KMS-11 (cell line): ENCODE results near the gene KCNC1.

Experiments
- H2AFZ ChIP-seq: fragments of 200-600 bp; sonication (generic); 2 replicates; pipeline ENCODE4 v1.6.1; 2016; ENCODE audit warnings: antibody characterized with exemption, mixed run types, low read depth
- H3K27ac ChIP-seq: fragments of 200-600 bp; sonication (generic); 2 replicates; pipeline ENCODE4 v1.6.1; 2016; ENCODE audit warnings: mild to moderate bottlenecking, mixed run types
- H3K27me3 ChIP-seq: fragments of 200-600 bp; sonication (generic); 2 replicates; pipeline ENCODE4 v1.6.1; 2017; ENCODE audit warnings: mild to moderate bottlenecking, low read depth, mixed run types, moderate library complexity; ENCODE audit not compliant: insufficient read depth
- H3K36me3 ChIP-seq: fragments of 200-600 bp; sonication (generic); 2 replicates; pipeline ENCODE4 v1.6.1; 2017; ENCODE audit warnings: mild to moderate bottlenecking, mixed run types; ENCODE audit not compliant: insufficient read depth
- H3K4me1 ChIP-seq: fragments of 200-600 bp; sonication (generic); 2 replicates; pipeline ENCODE4 v1.6.1; 2016; ENCODE audit warnings: mild to moderate bottlenecking, low read depth, mixed run types; ENCODE audit not compliant: poor library complexity, severe bottlenecking
- H3K4me2 ChIP-seq: fragments of 200-600 bp; sonication (generic); 2 replicates; pipeline ENCODE4 v1.7.0; 2016; ENCODE audit warnings: mild to moderate bottlenecking, mixed run types
- H3K4me3 ChIP-seq: fragments of 200-600 bp; sonication (generic); IDR thresholded peaks from 2 replicates; pipeline ENCODE4 v1.6.1; 2017; ENCODE audit warnings: low read depth, low read length, mixed read lengths; ENCODE audit not compliant: insufficient read depth
- H3K79me2 ChIP-seq: fragments of 200-600 bp; sonication (generic); 2 replicates; pipeline ENCODE4 v1.6.1; 2016; ENCODE audit warnings: low read depth, mixed run types; ENCODE audit not compliant: insufficient read depth
- H3K9ac ChIP-seq: fragments of 200-600 bp; sonication (generic); 2 replicates; pipeline ENCODE4 v1.6.1; 2016; ENCODE audit warnings: mild to moderate bottlenecking, mixed run types
- H4K20me1 ChIP-seq: fragments of 200-600 bp; sonication (generic); 2 replicates; pipeline ENCODE4 v1.6.1; 2016; ENCODE audit warnings: mild to moderate bottlenecking, mixed run types; ENCODE audit not compliant: insufficient read depth
- TF ChIP-seq, protein P1 (sequence below): fragments of 200-600 bp; sonication (generic); conservative IDR thresholded peaks from 2 replicates; pipeline ENCODE4 v1.6.1; 2017; ENCODE audit warnings: low read depth, mild to moderate bottlenecking, antibody characterized with exemption, low read length, moderate library complexity, mixed read lengths

KCNC1 gene

DNA sequence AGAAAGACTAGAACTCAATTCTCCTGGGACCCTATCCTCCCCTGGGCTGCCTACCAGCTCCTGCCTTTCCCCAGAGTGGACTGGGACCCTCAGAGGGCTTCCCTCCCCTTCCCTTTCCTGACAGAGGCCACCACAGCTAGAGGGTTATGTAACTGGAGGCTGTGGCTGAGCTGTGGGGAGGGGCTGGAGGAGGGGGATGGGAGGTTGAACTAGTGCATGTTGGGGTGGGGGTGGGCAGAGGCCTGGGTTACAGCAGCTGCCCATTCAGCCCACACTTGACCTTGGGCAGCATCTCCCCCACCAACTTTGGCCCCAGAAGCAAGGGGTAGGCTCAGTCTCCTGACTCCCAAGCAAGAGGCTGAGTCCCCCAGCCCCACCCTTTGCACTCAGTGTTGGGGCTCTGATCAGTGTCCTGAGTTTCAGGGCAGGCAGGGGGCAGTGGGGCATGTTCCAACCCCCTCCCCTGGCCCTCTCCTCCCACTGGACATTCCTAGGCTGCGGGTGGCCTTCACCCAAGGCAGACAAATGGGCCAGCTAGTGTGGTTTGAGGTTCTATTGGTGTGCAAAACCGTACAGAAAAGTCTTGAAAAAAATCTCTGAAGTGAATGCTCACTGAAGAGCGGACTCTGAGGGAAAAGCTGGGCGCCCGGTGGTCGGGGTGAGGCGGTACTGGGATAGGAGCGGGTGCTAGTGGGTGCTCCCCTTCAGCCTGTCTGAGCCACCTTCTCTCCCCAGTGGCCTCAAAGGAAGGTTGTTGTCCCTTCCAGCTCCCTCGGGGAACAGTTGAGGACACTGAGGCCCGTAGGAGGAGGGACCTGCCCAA lies 3.8 kb downstream of the KCNC1 start:
- TF ChIP-seq, protein P1, sequence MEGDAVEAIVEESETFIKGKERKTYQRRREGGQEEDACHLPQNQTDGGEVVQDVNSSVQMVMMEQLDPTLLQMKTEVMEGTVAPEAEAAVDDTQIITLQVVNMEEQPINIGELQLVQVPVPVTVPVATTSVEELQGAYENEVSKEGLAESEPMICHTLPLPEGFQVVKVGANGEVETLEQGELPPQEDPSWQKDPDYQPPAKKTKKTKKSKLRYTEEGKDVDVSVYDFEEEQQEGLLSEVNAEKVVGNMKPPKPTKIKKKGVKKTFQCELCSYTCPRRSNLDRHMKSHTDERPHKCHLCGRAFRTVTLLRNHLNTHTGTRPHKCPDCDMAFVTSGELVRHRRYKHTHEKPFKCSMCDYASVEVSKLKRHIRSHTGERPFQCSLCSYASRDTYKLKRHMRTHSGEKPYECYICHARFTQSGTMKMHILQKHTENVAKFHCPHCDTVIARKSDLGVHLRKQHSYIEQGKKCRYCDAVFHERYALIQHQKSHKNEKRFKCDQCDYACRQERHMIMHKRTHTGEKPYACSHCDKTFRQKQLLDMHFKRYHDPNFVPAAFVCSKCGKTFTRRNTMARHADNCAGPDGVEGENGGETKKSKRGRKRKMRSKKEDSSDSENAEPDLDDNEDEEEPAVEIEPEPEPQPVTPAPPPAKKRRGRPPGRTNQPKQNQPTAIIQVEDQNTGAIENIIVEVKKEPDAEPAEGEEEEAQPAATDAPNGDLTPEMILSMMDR: no peak
- Histone ChIP-seq H3K79me2 (no peaks in the 10 kb centered on the region), H2AFZ (no peak overlapping the region), H3K4me2 (no peak overlapping the region), H3K9ac (no peak overlapping the region), H3K4me3 (no peak overlapping the region), H3K4me1 (no peaks in the 10 kb centered on the region), H4K20me1 (no peaks in the 10 kb centered on the region), H3K36me3 (no peaks in the 10 kb centered on the region), H3K27me3 (no peaks in the 10 kb centered on the region; the same call in 1 of the 2 replicates), H3K27ac (no peak overlapping the region)

DNA sequence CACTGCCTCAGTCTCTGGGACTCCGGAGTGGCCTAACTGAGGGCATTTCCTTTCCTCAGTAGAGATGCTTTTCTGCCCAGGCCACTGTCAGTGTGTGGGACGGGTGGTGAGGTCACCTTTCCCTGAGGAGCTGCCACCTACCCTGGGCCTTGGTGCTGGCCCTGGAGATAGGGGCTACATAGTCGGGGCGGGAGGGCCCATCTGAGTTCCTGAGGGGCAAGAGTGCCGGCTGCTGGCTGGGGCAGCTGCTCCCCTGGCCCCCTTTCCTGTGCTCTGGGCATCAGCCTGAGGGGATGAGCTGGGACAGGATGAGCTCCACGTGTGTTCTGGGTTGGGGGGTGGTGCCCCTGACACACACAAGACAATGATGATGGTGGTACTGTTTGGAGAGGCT lies 5.4 kb downstream of the KCNC1 start:
- no peak overlapping the region for H3K27ac ChIP-seq
- H3K79me2 ChIP-seq: no peaks in the 10 kb centered on the region
- H4K20me1 ChIP-seq: no peaks in the 10 kb centered on the region
- TF ChIP-seq, protein P1: no peak
- H3K4me1 ChIP-seq: no peaks in the 10 kb centered on the region
- no peak overlapping the region for H3K9ac ChIP-seq
- no peaks in the 10 kb centered on the region for H3K36me3 ChIP-seq
- H3K27me3 ChIP-seq: no peaks in the 10 kb centered on the region; the same call in 1 of the 2 replicates
- no peak overlapping the region for H3K4me3 ChIP-seq
- H2AFZ ChIP-seq: no peak overlapping the region
- no peak overlapping the region for H3K4me2 ChIP-seq

DNA sequence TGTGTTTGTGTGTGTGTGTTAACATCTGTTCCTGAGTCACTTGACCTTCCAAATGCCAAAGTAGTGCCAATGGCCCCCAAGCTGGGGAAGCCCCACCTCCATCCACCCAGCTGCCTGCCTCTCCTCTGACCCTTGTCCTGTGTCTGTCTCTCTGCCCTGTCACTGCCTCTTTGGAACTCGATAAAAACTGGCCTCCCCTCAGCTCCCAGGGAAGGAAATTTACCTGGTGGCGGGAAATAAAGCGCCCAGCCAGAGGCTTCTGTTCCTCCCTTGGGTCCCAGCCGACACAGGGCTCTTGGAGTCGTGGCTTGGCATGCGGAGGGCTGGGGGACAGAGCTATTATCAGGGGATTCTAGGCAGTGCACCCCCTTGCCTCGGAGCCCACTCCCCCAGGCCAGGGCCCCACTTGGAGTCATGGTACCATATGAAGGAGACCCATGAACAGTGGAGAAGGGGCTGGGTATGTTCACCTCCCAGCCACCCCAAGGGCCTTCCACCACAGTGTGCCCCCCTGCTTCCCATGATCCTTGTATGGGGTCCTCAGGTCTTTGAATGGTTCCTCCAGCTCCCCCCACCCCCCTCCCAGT lies 6.2 kb downstream of the KCNC1 start:
- no peaks in the 10 kb centered on the region for H3K36me3 ChIP-seq
- no peak overlapping the region for H2AFZ ChIP-seq
- H3K4me2 ChIP-seq: no peak overlapping the region
- H3K9ac ChIP-seq: no peak overlapping the region
- H3K27me3 ChIP-seq: peaks cover 2% of the 10 kb centered on the region; the same call in 1 of the 2 replicates
- TF ChIP-seq, protein P1: no peak
- no peak overlapping the region for H3K27ac ChIP-seq
- no peaks in the 10 kb centered on the region for H3K79me2 ChIP-seq
- no peaks in the 10 kb centered on the region for H3K4me1 ChIP-seq
- no peaks in the 10 kb centered on the region for H4K20me1 ChIP-seq
- no peak overlapping the region for H3K4me3 ChIP-seq

DNA sequence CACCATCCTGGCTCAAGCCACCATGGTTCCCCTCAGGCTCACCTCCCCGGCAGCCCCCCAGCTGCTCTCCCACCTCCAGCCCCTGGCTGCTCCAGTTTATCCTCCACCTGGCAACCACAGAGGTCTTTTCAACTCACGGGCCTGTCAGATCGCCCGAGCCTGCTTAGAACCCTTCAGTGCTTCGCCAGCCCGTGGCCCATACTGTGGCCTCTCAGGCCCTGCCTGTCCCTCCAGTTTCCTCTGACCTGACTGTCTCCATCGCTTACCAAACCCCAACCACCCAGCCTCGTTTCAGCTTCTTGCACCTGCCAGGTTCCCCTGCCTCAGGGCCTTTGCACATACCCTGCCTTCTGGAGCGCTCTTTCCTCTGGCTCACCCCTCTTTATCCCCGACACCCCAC lies 6.9 kb downstream of the KCNC1 start:
- Histone ChIP-seq H3K9ac (no peak overlapping the region), H4K20me1 (no peaks in the 10 kb centered on the region), H3K36me3 (no peaks in the 10 kb centered on the region), H2AFZ (no peak overlapping the region), H3K4me1 (no peaks in the 10 kb centered on the region), H3K27me3 (peaks cover 6% of the 10 kb centered on the region; the same call in 1 of the 2 replicates), H3K27ac (no peak overlapping the region), H3K4me2 (no peak overlapping the region), H3K4me3 (no peak overlapping the region), H3K79me2 (no peaks in the 10 kb centered on the region)
- TF ChIP-seq, protein P1: no peak
